CD4-positive, alpha-beta T cell (primary cell): ENCODE data around the gene TPRN. TPM values are rescaled to one million over a fixed set of nuclear protein-coding genes. Genes with fewer than 3 reads are reported as not detected.

Source experiments
- ATAC-seq: fragments of 200-7000 bp; cut with Tn5 transposase; one replicate; pipeline ENCODE4 v1.10.0; 2022; ENCODE audit warnings: mild to moderate bottlenecking; ENCODE audit not compliant: poor library complexity
- CTCF ChIA-PET: fragments of 350-600 bp; sonication (Branson Sonifier 250); formaldehyde crosslinking; loops from one replicate; lab custom pipeline; 2021; ENCODE audit warnings: antibody characterized with exemption, inconsistent platforms; lab: Charles Lee
- POLR2A ChIA-PET: fragments of 350-600 bp; sonication (Branson Sonifier 250); formaldehyde crosslinking; loops from one replicate; lab custom pipeline; 2021; ENCODE audit warnings: antibody characterized with exemption, inconsistent platforms; lab: Charles Lee
- DNase-seq, 14 experiments: peaks; one replicate each; pipeline ENCODE4 v3.0.0-alpha.2; 2013 to 2020; ENCODE audit warnings: mixed read lengths in 2 of 14
- H3K27ac ChIP-seq, 2 donors: one replicate each; pipeline versions ENCODE4 v1.5.1 to v1.7.0; 2013; ENCODE audit warnings: low read length in 2 of 2, low read depth in 1 of 2, mild to moderate bottlenecking in 1 of 2
- H3K27me3 ChIP-seq, 2 experiments: 1 replicate in 1 of 2; 2 replicates in 1 of 2; pipeline versions ENCODE4 v1.6.1 to v1.7.0; 2013; ENCODE audit warnings: low read length in 2 of 2, control low read depth in 1 of 2, mild to moderate bottlenecking in 1 of 2, moderate library complexity in 1 of 2; ENCODE audit not compliant: insufficient read depth in 2 of 2, control insufficient read depth in 1 of 2
- H3K36me3 ChIP-seq: one replicate; pipeline ENCODE4 v1.6.1; 2013; ENCODE audit warnings: low read length, control low read depth; ENCODE audit not compliant: insufficient read depth
- H3K4me1 ChIP-seq: one replicate; pipeline ENCODE4 v1.6.1; 2013; ENCODE audit warnings: low read length, control low read depth; ENCODE audit not compliant: insufficient read depth
- H3K4me3 ChIP-seq: one replicate; pipeline ENCODE4 v1.5.1; 2013; ENCODE audit warnings: mild to moderate bottlenecking, low read length, moderate library complexity
- H3K9me3 ChIP-seq, 2 experiments: 1 replicate in 1 of 2; 2 replicates in 1 of 2; pipeline versions ENCODE4 v1.6.1 to v1.7.0; 2013; ENCODE audit warnings: low read length in 2 of 2, mild to moderate bottlenecking in 2 of 2, control low read depth in 1 of 2, moderate library complexity in 1 of 2; ENCODE audit not compliant: control insufficient read depth in 1 of 2, insufficient read depth in 1 of 2
- H3K27ac Mint-ChIP-seq: one replicate; pipeline ENCODE4 v1.8.0; 2020; ENCODE audit warnings: mixed read lengths
- H3K27me3 Mint-ChIP-seq: one replicate; pipeline ENCODE4 v1.8.0; 2021; ENCODE audit warnings: mixed read lengths
- H3K36me3 Mint-ChIP-seq: one replicate; pipeline ENCODE4 v1.8.0; 2021; ENCODE audit warnings: low read depth, mixed read lengths
- H3K4me1 Mint-ChIP-seq: one replicate; pipeline ENCODE4 v1.8.0; 2021; ENCODE audit warnings: low read depth, mixed read lengths
- H3K4me3 Mint-ChIP-seq: one replicate; pipeline ENCODE4 v1.8.0; 2020; ENCODE audit warnings: mild to moderate bottlenecking, mixed read lengths
- H3K9me3 Mint-ChIP-seq: one replicate; pipeline ENCODE4 v1.8.0; 2020; ENCODE audit warnings: mixed read lengths
- CTCF ChIP-seq: fragments of 200-600 bp; IDR thresholded peaks from one replicate; pipeline ENCODE4 v1.8.0; 2022; ENCODE audit warnings: antibody characterized with exemption, mild to moderate bottlenecking
- intact Hi-C, 2 experiments: fragments of 100-400 bp; cut with DNase I in 1 of 2; cut with micrococcal nuclease in 1 of 2; formaldehyde crosslinking; loops; one replicate each; pipeline versions ENCODE4 v1.15.1 to v1.9.0; 2023 to 2025; cut with DNase I, micrococcal nuclease
- total RNA-seq, 174 experiments: library from RNA in 2 of 174; stranded (reverse) in 2 of 174; gene quantifications; one replicate each; pipeline ENCODE4 v1.2.3 and lab custom pipeline; 2021 to 2026

The TPRN gene
- total RNA-seq, 2 experiments from 2014 or later = 6.1 to 8.6 TPM

- H3K4me3 Mint-ChIP-seq = no peak overlapping the region
- H3K4me1 Mint-ChIP-seq = peaks cover 4% of the 10 kb centered on the region
- POLR2A ChIA-PET = interaction anchor here (0.9 kb wide), 1 partner anchor 44 kb away, joined by 3 read pairs; no protein-coding TSS in a partner anchor
- Histone ChIP-seq H3K4me3 (no peak overlapping the region), H3K36me3 (peaks cover 7% of the 10 kb centered on the region), H3K27me3 (peaks cover 40 to 44% of the 10 kb centered on the region in 2 experiments), H3K27ac (no peak overlapping the region), H3K9me3 (peaks cover 0 to 27% of the 10 kb centered on the region in 2 experiments), H3K4me1 (peaks cover 19% of the 10 kb centered on the region)
- CTCF ChIA-PET = no interaction called here
- peaks cover 12% of the 10 kb centered on the region for H3K36me3 Mint-ChIP-seq
- ATAC-seq (no peak), DNase-seq (no peak)
- intact Hi-C loops = loop anchor here in 1 of 2 experiments (10.0 kb wide), 1 partner anchor 49 kb away; no protein-coding TSS in a partner anchor
- no peaks in the 10 kb centered on the region for H3K9me3 Mint-ChIP-seq
- no peak for TF ChIP-seq CTCF
- no peak overlapping the region for H3K27ac Mint-ChIP-seq
- H3K27me3 Mint-ChIP-seq = peaks cover 7% of the 10 kb centered on the region
Observed at GRCh38 chr9:137173796-137174664, 26.5 kb downstream of the TPRN start.

DNA sequence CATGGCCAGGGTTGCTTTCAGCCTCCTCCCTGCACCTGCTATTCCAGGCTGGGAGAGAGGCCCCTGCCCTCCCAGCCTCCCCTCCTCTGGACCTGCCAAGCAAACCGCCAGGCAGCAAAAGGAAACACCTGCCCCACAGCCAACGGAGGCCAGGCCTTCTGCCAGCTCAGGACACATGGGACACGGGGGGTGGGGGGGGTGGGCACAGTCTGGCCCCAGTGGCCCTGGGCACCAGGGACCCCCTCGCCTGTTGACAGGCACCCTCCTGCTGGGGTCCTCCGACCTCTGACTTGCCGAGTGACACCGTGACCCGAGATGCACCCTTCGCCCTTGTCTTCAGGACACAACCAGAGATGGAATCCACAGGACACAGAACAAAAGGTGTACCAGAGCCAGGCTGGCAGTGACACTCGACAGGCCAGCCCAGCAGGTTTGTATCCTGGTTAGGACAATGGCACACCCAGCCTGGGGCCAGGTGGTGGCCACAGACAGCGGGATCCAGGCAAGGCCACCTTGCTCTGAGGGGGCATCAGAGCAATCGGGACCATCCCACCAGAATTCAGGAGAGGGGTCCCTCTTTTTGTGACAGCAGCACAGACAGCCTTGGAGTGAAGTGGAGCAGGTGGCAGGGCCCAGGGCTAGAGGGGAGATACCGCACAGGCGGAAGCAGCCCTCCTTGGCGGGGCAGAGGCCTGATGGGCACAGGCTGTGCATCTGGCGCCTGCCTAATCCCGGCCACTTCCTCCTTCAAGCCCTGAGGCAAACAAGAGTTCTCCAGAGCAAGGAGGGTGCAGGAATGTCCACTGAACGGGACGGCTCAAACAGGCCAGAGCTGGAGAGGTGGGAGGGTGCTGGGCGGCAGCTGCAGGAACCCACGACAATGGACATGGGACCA lies 27.4 kb downstream of the TPRN start:
- TF ChIP-seq CTCF = no peak
- no peaks in the 10 kb centered on the region for H3K9me3 Mint-ChIP-seq
- ATAC-seq (no peak), DNase-seq (no peak)
- peaks cover 13% of the 10 kb centered on the region for H3K27me3 Mint-ChIP-seq
- Histone ChIP-seq H3K36me3 (no peaks in the 10 kb centered on the region), H3K9me3 (peaks cover 0 to 27% of the 10 kb centered on the region in 2 experiments), H3K27me3 (peaks cover 41 to 48% of the 10 kb centered on the region in 2 experiments), H3K4me3 (no peak overlapping the region), H3K27ac (no peak overlapping the region), H3K4me1 (peaks cover 24% of the 10 kb centered on the region)
- H3K27ac Mint-ChIP-seq = no peak overlapping the region
- POLR2A ChIA-PET = no interaction called here
- H3K4me3 Mint-ChIP-seq = no peak overlapping the region
- H3K36me3 Mint-ChIP-seq = peaks cover 12% of the 10 kb centered on the region
- CTCF ChIA-PET = interaction anchor here (1.0 kb wide), 1 partner anchor 63 kb away, joined by 3 read pairs; no protein-coding TSS in a partner anchor
- intact Hi-C loops = loop anchor here in 1 of 2 experiments (10.0 kb wide), 1 partner anchor 48 kb away; no protein-coding TSS in a partner anchor
- H3K4me1 Mint-ChIP-seq = peaks cover 4% of the 10 kb centered on the region

- ChIA-PET POLR2A (no interaction called here), CTCF (no interaction called here)
- Histone ChIP-seq H3K4me1 (peaks cover 26% of the 10 kb centered on the region), H3K27me3 (peaks cover 48 to 66% of the 10 kb centered on the region in 2 experiments), H3K4me3 (no peak overlapping the region), H3K36me3 (no peaks in the 10 kb centered on the region), H3K9me3 (peaks cover 0 to 35% of the 10 kb centered on the region in 2 experiments), H3K27ac (no peak overlapping the region)
- DNase-seq = no peak
- Mint-ChIP-seq H3K4me1 (peaks cover 4% of the 10 kb centered on the region), H3K9me3 (no peaks in the 10 kb centered on the region), H3K27ac (no peak overlapping the region), H3K4me3 (no peak overlapping the region), H3K27me3 (peaks cover 19% of the 10 kb centered on the region), H3K36me3 (no peaks in the 10 kb centered on the region)
- ATAC-seq = no peak
- intact Hi-C loops = loop anchor here in 1 of 2 experiments (10.0 kb wide), 1 partner anchor 47 kb away; no protein-coding TSS in a partner anchor
- TF ChIP-seq CTCF = no peak
Observed at GRCh38 chr9:137171149-137171900, 29.2 kb downstream of the TPRN start.
